Astrocyte (in vitro differentiated cells and primary cell): ENCODE measurements around the gene ITPRIPL2. TPM values are rescaled to one million over a fixed set of nuclear protein-coding genes. Genes with fewer than 3 reads are reported as not detected.

Source experiments
- DNase-seq: peaks from one replicate; pipeline ENCODE4 v3.0.0-alpha.2; 2010; ENCODE audit warnings: low read depth
- FAIRE-seq: peaks from 2 replicates; lab custom pipeline; 2011; peaks lifted over from hg19 to GRCh38; lab: Jason Lieb, UNC
- H2AFZ ChIP-seq: 2 replicates; pipeline ENCODE4 v1.6.0; 2012; ENCODE audit warnings: low read depth, low read length, inconsistent platforms
- H3K27ac ChIP-seq: 2 replicates; pipeline ENCODE4 v1.5.1; 2011; ENCODE audit warnings: low read depth, low read length, inconsistent platforms
- H3K27me3 ChIP-seq: 2 replicates; pipeline ENCODE4 v1.6.0; 2011; ENCODE audit warnings: low read length, inconsistent platforms; ENCODE audit not compliant: insufficient read depth
- H3K36me3 ChIP-seq: 2 replicates; pipeline ENCODE4 v1.5.1; 2011; ENCODE audit warnings: low read length, inconsistent platforms; ENCODE audit not compliant: insufficient read depth
- H3K4me1 ChIP-seq: 2 replicates; pipeline ENCODE4 v1.5.1; 2011; ENCODE audit warnings: low read length, inconsistent platforms; ENCODE audit not compliant: insufficient read depth
- H3K4me2 ChIP-seq: 2 replicates; pipeline ENCODE4 v1.6.0; 2012; ENCODE audit warnings: low read length, inconsistent platforms
- H3K4me3 ChIP-seq: 2 replicates; pipeline ENCODE4 v1.5.1; 2011; ENCODE audit warnings: low read depth, mild to moderate bottlenecking, low read length, inconsistent platforms; ENCODE audit not compliant: insufficient read depth
- H3K79me2 ChIP-seq: 2 replicates; pipeline ENCODE4 v1.6.0; 2012; ENCODE audit warnings: mild to moderate bottlenecking, low read length, inconsistent platforms; ENCODE audit not compliant: insufficient read depth
- H3K9ac ChIP-seq: 2 replicates; pipeline ENCODE4 v1.6.0; 2012; ENCODE audit warnings: mild to moderate bottlenecking, low read length, inconsistent platforms
- H3K9me3 ChIP-seq: 2 replicates; pipeline ENCODE4 v1.5.1; 2012; ENCODE audit warnings: low read depth, mild to moderate bottlenecking, low read length, inconsistent platforms; ENCODE audit not compliant: insufficient read depth
- H4K20me1 ChIP-seq: 2 replicates; pipeline ENCODE4 v1.6.0; 2012; ENCODE audit warnings: low read length, inconsistent platforms; ENCODE audit not compliant: insufficient read depth
- H3K27ac Mint-ChIP-seq: one replicate; pipeline ENCODE4 v1.8.0; 2021; ENCODE audit warnings: mild to moderate bottlenecking, mixed read lengths; ENCODE audit not compliant: unreplicated experiment
- H3K27me3 Mint-ChIP-seq: one replicate; pipeline ENCODE4 v1.8.0; 2021; ENCODE audit warnings: low read depth, mixed read lengths; ENCODE audit not compliant: unreplicated experiment
- H3K36me3 Mint-ChIP-seq: one replicate; pipeline ENCODE4 v1.8.0; 2021; ENCODE audit warnings: low read depth, mixed read lengths; ENCODE audit not compliant: unreplicated experiment
- H3K4me1 Mint-ChIP-seq: one replicate; pipeline ENCODE4 v1.8.0; 2021; ENCODE audit warnings: low read depth, mixed read lengths; ENCODE audit not compliant: unreplicated experiment
- H3K4me3 Mint-ChIP-seq: one replicate; pipeline ENCODE4 v1.8.0; 2021; ENCODE audit warnings: mild to moderate bottlenecking, moderate library complexity, mixed read lengths; ENCODE audit not compliant: unreplicated experiment
- H3K9me3 Mint-ChIP-seq: one replicate; pipeline ENCODE4 v1.8.0; 2021; ENCODE audit warnings: mild to moderate bottlenecking, mixed read lengths; ENCODE audit not compliant: unreplicated experiment
- CTCF ChIP-seq: IDR thresholded peaks from 2 replicates; pipeline ENCODE4 v1.5.1; 2011; ENCODE audit warnings: low read depth, mild to moderate bottlenecking, inconsistent platforms, low read length, moderate library complexity; ENCODE audit not compliant: insufficient read depth
- EZH2 ChIP-seq: IDR thresholded peaks from 2 replicates; pipeline ENCODE4 v1.6.1; 2012; ENCODE audit warnings: mild to moderate bottlenecking, low read length, inconsistent platforms; ENCODE audit not compliant: insufficient read depth
- total RNA-seq: library from RNA; stranded (reverse); gene quantifications from 2 replicates; pipeline ENCODE4 v1.2.1, GENCODE V29; 2021

The ITPRIPL2 gene
- total RNA-seq, 1 donor from 2014 or later, result 47.8 TPM

GRCh38 chr16:19095654-19096053, 18.1 kb upstream of the ITPRIPL2 start:
- no peaks in the 10 kb centered on the region for H3K27me3 Mint-ChIP-seq
- Histone ChIP-seq H2AFZ (no peak overlapping the region), H3K9ac (no peak overlapping the region), H3K27me3 (no peaks in the 10 kb centered on the region), H3K36me3 (no peaks in the 10 kb centered on the region), H3K4me1 (peaks cover 10% of the 10 kb centered on the region), H3K27ac (no peak overlapping the region), H3K4me2 (no peak overlapping the region), H3K4me3 (no peak overlapping the region), H4K20me1 (no peaks in the 10 kb centered on the region), H3K9me3 (no peaks in the 10 kb centered on the region), H3K79me2 (no peaks in the 10 kb centered on the region)
- peaks cover 9% of the 10 kb centered on the region for H3K9me3 Mint-ChIP-seq
- no peak overlapping the region for H3K27ac Mint-ChIP-seq
- H3K36me3 Mint-ChIP-seq, result peaks cover 1% of the 10 kb centered on the region
- no peak for DNase-seq
- no peak for TF ChIP-seq CTCF
- FAIRE-seq, result no peak
- no peaks in the 10 kb centered on the region for H3K4me1 Mint-ChIP-seq
- no peak overlapping the region for H3K4me3 Mint-ChIP-seq

- no peaks in the 10 kb centered on the region for H3K27me3 Mint-ChIP-seq
- Histone ChIP-seq H2AFZ (no peak overlapping the region), H3K36me3 (no peaks in the 10 kb centered on the region), H4K20me1 (no peaks in the 10 kb centered on the region), H3K27me3 (no peaks in the 10 kb centered on the region), H3K79me2 (no peaks in the 10 kb centered on the region), H3K4me1 (no peaks in the 10 kb centered on the region), H3K9ac (no peak overlapping the region), H3K9me3 (no peaks in the 10 kb centered on the region), H3K4me3 (no peak overlapping the region), H3K27ac (no peak overlapping the region), H3K4me2 (no peak overlapping the region)
- no peak overlapping the region for H3K27ac Mint-ChIP-seq
- no peak overlapping the region for H3K4me3 Mint-ChIP-seq
- FAIRE-seq, result no peak
- H3K4me1 Mint-ChIP-seq, result no peaks in the 10 kb centered on the region
- no peaks in the 10 kb centered on the region for H3K36me3 Mint-ChIP-seq
- TF ChIP-seq CTCF (no peak), EZH2 (no peak)
- H3K9me3 Mint-ChIP-seq, result peaks cover 9% of the 10 kb centered on the region
- no peak for DNase-seq
Observed at GRCh38 chr16:19098173-19098572, 15.6 kb upstream of the ITPRIPL2 start.

- no peak overlapping the region for H3K27ac Mint-ChIP-seq
- H3K9me3 Mint-ChIP-seq, result peaks cover 5% of the 10 kb centered on the region
Observed at GRCh38 chr16:19102187-19102872, 11.4 kb upstream of the ITPRIPL2 start.

More at GRCh38 chr16:19102187-19102872, 11.4 kb upstream of the ITPRIPL2 start:
- DNase-seq (no peak), FAIRE-seq (no peak)
- H3K4me1 Mint-ChIP-seq, result peaks cover 10% of the 10 kb centered on the region
- no peak overlapping the region for H3K4me3 ChIP-seq
- H3K4me1 ChIP-seq, result peaks cover 2% of the 10 kb centered on the region
- H3K27me3 ChIP-seq, result no peaks in the 10 kb centered on the region
- no peaks in the 10 kb centered on the region for H3K79me2 ChIP-seq
- TF ChIP-seq EZH2 (no peak), CTCF (no peak)
- no peak overlapping the region for H3K9ac ChIP-seq
- no peak overlapping the region for H3K4me3 Mint-ChIP-seq
- no peaks in the 10 kb centered on the region for H3K36me3 Mint-ChIP-seq
- H3K4me2 ChIP-seq, result no peak overlapping the region
- no peaks in the 10 kb centered on the region for H3K27me3 Mint-ChIP-seq
- H3K9me3 ChIP-seq, result no peaks in the 10 kb centered on the region
- no peaks in the 10 kb centered on the region for H3K36me3 ChIP-seq
- H4K20me1 ChIP-seq, result no peaks in the 10 kb centered on the region
- no peak overlapping the region for H2AFZ ChIP-seq
- H3K27ac ChIP-seq, result no peak overlapping the region
